IMR-90 (cell line): ENCODE measurements around the gene SPATS2L. TPM values are rescaled to one million over a fixed set of nuclear protein-coding genes. Genes with fewer than 3 reads are reported as not detected.

Source experiments
- ATAC-seq: fragments of 200-7000 bp; cut with Tn5 transposase; 2 replicates; pipeline ENCODE4 v1.9.1; 2020; ENCODE audit warnings: low read depth, mild to moderate bottlenecking, moderate library complexity
- BruUV-seq: library from RNA; stranded (reverse); fragments of 400-500 nt; replicated peaks from 2 replicates; lab custom pipeline; 2021; lab: Mats Ljungman, UMichigan
- CTCF ChIA-PET: fragments of 300-600 bp; formaldehyde crosslinking; extraction: SDS; loops from one replicate; lab custom pipeline; 2021; ENCODE audit warnings: antibody characterized with exemption; lab: Yijun Ruan, JAX
- POLR2A ChIA-PET: fragments of 300-600 bp; sonication (Branson Sonifier 250); formaldehyde crosslinking; loops from one replicate; lab custom pipeline; 2022; ENCODE audit warnings: antibody characterized with exemption; ENCODE audit not compliant: unreplicated experiment; lab: Charles Lee
- DNase-seq: peaks from one replicate; pipeline ENCODE4 v3.0.0; 2013
- H2AFZ ChIP-seq: replicated peaks from 2 replicates; pipeline ENCODE3; 2013; ENCODE audit warnings: low read length, mild to moderate bottlenecking; ENCODE audit not compliant: poor library complexity
- H2AK5ac ChIP-seq: 2 replicates; pipeline ENCODE4 v1.6.1; 2013; ENCODE audit warnings: low read depth, low read length, inconsistent platforms
- H2AK9ac ChIP-seq: replicated peaks from 2 replicates; pipeline ENCODE3; 2013; ENCODE audit warnings: mild to moderate bottlenecking, low read depth, low read length, moderate library complexity; ENCODE audit not compliant: poor library complexity
- H2BK120ac ChIP-seq: 2 replicates; pipeline ENCODE4 v1.6.1; 2013; ENCODE audit warnings: low read depth, low read length, inconsistent platforms
- H2BK15ac ChIP-seq: 3 replicates; pipeline ENCODE4 v1.6.1; 2013; ENCODE audit warnings: low read depth, low read length, inconsistent platforms
- H2BK20ac ChIP-seq: 2 replicates; pipeline ENCODE4 v1.6.1; 2013; ENCODE audit warnings: low read depth, mild to moderate bottlenecking, inconsistent platforms, low read length, moderate library complexity
- H2BK5ac ChIP-seq: 2 replicates; pipeline ENCODE4 v1.6.1; 2013; ENCODE audit warnings: mild to moderate bottlenecking, low read depth, low read length, inconsistent platforms; ENCODE audit not compliant: poor library complexity, severe bottlenecking
- H3K14ac ChIP-seq: replicated peaks from 2 replicates; pipeline ENCODE4 v1.6.1; 2013; ENCODE audit warnings: low read depth, low read length, inconsistent platforms
- H3K18ac ChIP-seq: 2 replicates; pipeline ENCODE4 v1.6.1; 2013; ENCODE audit warnings: low read depth, low read length, control low read depth
- H3K23ac ChIP-seq: 2 replicates; pipeline ENCODE4 v1.6.1; 2013; ENCODE audit warnings: low read depth, low read length, inconsistent platforms
- H3K27ac ChIP-seq: 2 replicates; pipeline ENCODE4 v1.5.1; 2013; ENCODE audit warnings: mild to moderate bottlenecking, control low read depth, low read length; ENCODE audit not compliant: insufficient read depth
- H3K27me3 ChIP-seq: 2 replicates; pipeline ENCODE4 v1.6.1; 2013; ENCODE audit warnings: low read length; ENCODE audit not compliant: control insufficient read depth, insufficient read depth
- H3K36me3 ChIP-seq: 2 replicates; pipeline ENCODE4 v1.6.1; 2013; ENCODE audit warnings: low read length, mixed read lengths; ENCODE audit not compliant: control insufficient read depth, insufficient read depth
- H3K4ac ChIP-seq: 2 replicates; pipeline ENCODE4 v1.6.1; 2013; ENCODE audit warnings: low read depth, low read length, inconsistent platforms
- H3K4me1 ChIP-seq: 2 replicates; pipeline ENCODE4 v1.6.1; 2013; ENCODE audit warnings: low read length, mixed read lengths; ENCODE audit not compliant: control insufficient read depth, insufficient read depth
- H3K4me2 ChIP-seq: 2 replicates; pipeline ENCODE4 v1.6.1; 2013; ENCODE audit warnings: low read depth, mild to moderate bottlenecking, control low read depth, low read length, moderate library complexity
- H3K4me3 ChIP-seq: 2 replicates; pipeline ENCODE4 v1.5.1; 2013; ENCODE audit warnings: low read depth, mild to moderate bottlenecking, control low read depth, low read length, moderate library complexity; ENCODE audit not compliant: insufficient read depth
- H3K56ac ChIP-seq: 2 replicates; pipeline ENCODE4 v1.6.1; 2013; ENCODE audit warnings: low read length, inconsistent platforms; ENCODE audit not compliant: insufficient read depth; ENCODE audit errors: extremely low read depth
- H3K79me1 ChIP-seq, 2 experiments: 2 replicates each; pipeline ENCODE4 v1.6.1; 2013; ENCODE audit warnings: low read length in 2 of 2, inconsistent platforms in 1 of 2, low read depth in 1 of 2
- H3K9ac ChIP-seq: 2 replicates; pipeline ENCODE4 v1.6.1; 2013; ENCODE audit warnings: low read depth, low read length, control low read depth
- H3K9me1 ChIP-seq: 2 replicates; pipeline ENCODE4 v1.6.1; 2013; ENCODE audit warnings: low read length, inconsistent platforms; ENCODE audit not compliant: insufficient read depth
- H3K9me3 ChIP-seq: 2 replicates; pipeline ENCODE4 v1.6.1; 2013; ENCODE audit warnings: low read length; ENCODE audit not compliant: control insufficient read depth, insufficient read depth
- H4K20me1 ChIP-seq: 2 replicates; pipeline ENCODE4 v1.6.1; 2013; ENCODE audit warnings: low read length, inconsistent platforms; ENCODE audit not compliant: insufficient read depth
- H4K5ac ChIP-seq: 2 replicates; pipeline ENCODE4 v1.6.1; 2013; ENCODE audit warnings: mild to moderate bottlenecking, low read depth, low read length, control low read depth
- H4K8ac ChIP-seq, 2 experiments: 2 replicates each; pipeline ENCODE4 v1.6.1; 2013; ENCODE audit warnings: low read depth in 2 of 2, low read length in 2 of 2, control low read depth in 1 of 2, inconsistent platforms in 1 of 2
- H4K91ac ChIP-seq: 2 replicates; pipeline ENCODE4 v1.6.1; 2013; ENCODE audit warnings: low read depth, low read length, inconsistent platforms; ENCODE audit not compliant: insufficient read depth
- BHLHE40 ChIP-seq: fragments of 150-350 bp; IDR thresholded peaks from 2 replicates; pipeline ENCODE4 v1.6.1; 2016; ENCODE audit warnings: mild to moderate bottlenecking, low read depth, low read length
- CEBPB ChIP-seq: IDR thresholded peaks from 2 replicates; pipeline ENCODE4 v1.6.1; 2012; ENCODE audit warnings: low read depth, low read length, improper control_type of control experiment
- CHD1 ChIP-seq: IDR thresholded peaks from 2 replicates; pipeline ENCODE4 v1.6.1; 2012; ENCODE audit warnings: low read depth, low read length, improper control_type of control experiment
- CTCF ChIP-seq: conservative IDR thresholded peaks from 2 replicates; pipeline ENCODE4 v1.5.1; 2012; ENCODE audit warnings: mild to moderate bottlenecking, low read depth, low read length, improper control_type of control experiment
- ELK1 ChIP-seq: fragments of 150-350 bp; IDR thresholded peaks from 2 replicates; pipeline ENCODE4 v1.6.1; 2016; ENCODE audit warnings: low read depth, mild to moderate bottlenecking, low read length, moderate library complexity, borderline replicate concordance
- FOS ChIP-seq: fragments of 150-350 bp; IDR thresholded peaks from 2 replicates; pipeline ENCODE4 v1.6.1; 2016; ENCODE audit warnings: low read depth, low read length
- MAFK ChIP-seq: IDR thresholded peaks from 2 replicates; pipeline ENCODE4 v1.6.1; 2012; ENCODE audit warnings: low read depth, low read length, improper control_type of control experiment
- MAZ ChIP-seq: IDR thresholded peaks from 2 replicates; pipeline ENCODE4 v1.6.1; 2012; ENCODE audit warnings: low read depth, mild to moderate bottlenecking, low read length, improper control_type of control experiment, moderate library complexity, borderline replicate concordance
- MXI1 ChIP-seq: IDR thresholded peaks from 2 replicates; pipeline ENCODE4 v1.6.1; 2012; ENCODE audit warnings: low read depth, mild to moderate bottlenecking, low read length, moderate library complexity, borderline replicate concordance
- NFE2L2 ChIP-seq: fragments of 150-350 bp; IDR thresholded peaks from 2 replicates; pipeline ENCODE4 v1.6.1; 2016; ENCODE audit warnings: low read depth, mild to moderate bottlenecking, low read length
- POLR2A ChIP-seq: IDR thresholded peaks from 2 replicates; pipeline ENCODE4 v1.6.1; 2012; ENCODE audit warnings: mild to moderate bottlenecking, low read depth, low read length
- RAD21 ChIP-seq: IDR thresholded peaks from 2 replicates; pipeline ENCODE4 v1.6.1; 2012; ENCODE audit warnings: low read length, improper control_type of control experiment
- RCOR1 ChIP-seq: IDR thresholded peaks from 2 replicates; pipeline ENCODE4 v1.6.1; 2012; ENCODE audit warnings: mild to moderate bottlenecking, low read length, improper control_type of control experiment; ENCODE audit not compliant: insufficient replicate concordance
- RFX5 ChIP-seq: IDR thresholded peaks from 2 replicates; pipeline ENCODE4 v1.8.0; 2012; ENCODE audit warnings: low read depth, mild to moderate bottlenecking, low read length, moderate library complexity
- SMC3 ChIP-seq: fragments of 150-350 bp; IDR thresholded peaks from 2 replicates; pipeline ENCODE4 v1.6.1; 2016; ENCODE audit warnings: low read depth, mild to moderate bottlenecking, antibody characterized with exemption, low read length, moderate library complexity
- WGBS, 2 experiments: methylation state at CpG; one replicate each; pipeline versions ENCODE4 v1.1.5 to v1.1.7; 2013; ENCODE audit warnings: missing lambda C conversion rate in 2 of 2; ENCODE audit not compliant: insufficient read length in 1 of 2; ENCODE audit errors: extremely low coverage in 2 of 2; 5-methylcytosine and 5-hydroxymethylcytosine counted together
- dilution Hi-C: fragments of 300-500 bp; cut with HindIII; formaldehyde crosslinking; loops from one replicate; pipeline ENCODE4 v1.14.3; 2018; ENCODE audit warnings: low sequenced_read_pairs; ENCODE audit not compliant: unreplicated experiment
- in situ Hi-C: fragments of 300-500 bp; cut with MboI; formaldehyde crosslinking; loops from 3 replicates; pipeline ENCODE4 v1.14.3; 2019; ENCODE audit warnings: low sequenced_read_pairs, inconsistent platforms, mixed read lengths
- intact Hi-C: fragments of 100-400 bp; cut with micrococcal nuclease; formaldehyde crosslinking; loops from 2 replicates; pipeline ENCODE4 v1.10.0; 2022
- polyA plus RNA-seq, 3 experiments: library from polyadenylated mRNA; depleted of rRNA; stranded (reverse); fragments of >200 nt; gene quantifications; 2 replicates each; pipeline ENCODE4 v1.2.3, GENCODE V29; 2012; ENCODE audit warnings: low replicate concordance in 1 of 3
- total RNA-seq: library from RNA; depleted of rRNA; stranded (reverse); fragments of >200 nt; gene quantifications from 2 replicates; pipeline ENCODE4 v1.2.3, GENCODE V29; 2012
- TF ChIP-seq, protein P1 (sequence below): fragments of 150-350 bp; IDR thresholded peaks from 2 replicates; pipeline ENCODE4 v1.6.1; 2017; ENCODE audit warnings: mild to moderate bottlenecking, antibody characterized with exemption, low read length, low read depth

Gene SPATS2L
- total and polyA plus RNA-seq, 2 of the 4 experiments (the other 2 are of a cell fraction) = 118 to 155 TPM

GRCh38 chr2:200475795-200476194 is 169.3 kb downstream of the SPATS2L start:
- ATAC-seq (no peak), DNase-seq (no peak)
- in situ Hi-C loops (loop anchor here (5.0 kb wide), 1 partner anchor 498 kb away; no protein-coding TSS in a partner anchor), intact Hi-C loops (no loop called here), dilution Hi-C loops (no loop called here)
- H3K4me2 ChIP-seq = no peak overlapping the region
- H2BK120ac ChIP-seq = no peak overlapping the region
- WGBS, 2 experiments = no CpG with 5 or more reads among the region's 4 CpGs
- H4K5ac ChIP-seq = no peak overlapping the region
- no peak overlapping the region for H3K14ac ChIP-seq
- peaks cover 13% of the 10 kb centered on the region for H3K4me1 ChIP-seq
- ChIA-PET CTCF (no interaction called here), POLR2A (no interaction called here)
- no peak overlapping the region for H2AK5ac ChIP-seq
- no peak overlapping the region for H3K56ac ChIP-seq
- no peak overlapping the region for H2AK9ac ChIP-seq
- H3K9ac ChIP-seq = no peak overlapping the region
- H4K91ac ChIP-seq = no peak overlapping the region
- no peaks in the 10 kb centered on the region for H3K27me3 ChIP-seq
- TF ChIP-seq RCOR1 (no peak), MAFK (no peak), FOS (no peak), RFX5 (no peak), SMC3 (no peak), ELK1 (no peak), CHD1 (no peak), NFE2L2 (no peak), POLR2A (no peak), MXI1 (no peak), CEBPB (no peak), RAD21 (no peak), BHLHE40 (no peak), CTCF (no peak), MAZ (no peak)
- TF ChIP-seq, protein P1, sequence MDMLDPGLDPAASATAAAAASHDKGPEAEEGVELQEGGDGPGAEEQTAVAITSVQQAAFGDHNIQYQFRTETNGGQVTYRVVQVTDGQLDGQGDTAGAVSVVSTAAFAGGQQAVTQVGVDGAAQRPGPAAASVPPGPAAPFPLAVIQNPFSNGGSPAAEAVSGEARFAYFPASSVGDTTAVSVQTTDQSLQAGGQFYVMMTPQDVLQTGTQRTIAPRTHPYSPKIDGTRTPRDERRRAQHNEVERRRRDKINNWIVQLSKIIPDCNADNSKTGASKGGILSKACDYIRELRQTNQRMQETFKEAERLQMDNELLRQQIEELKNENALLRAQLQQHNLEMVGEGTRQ = no peak
- H3K9me1 ChIP-seq = peaks cover 11% of the 10 kb centered on the region
- H4K20me1 ChIP-seq = no peaks in the 10 kb centered on the region
- peaks cover 56% of the 10 kb centered on the region for H3K36me3 ChIP-seq
- H2AFZ ChIP-seq = no peak overlapping the region
- H2BK15ac ChIP-seq = no peak overlapping the region
- H3K18ac ChIP-seq = no peak overlapping the region
- no peak overlapping the region for H2BK5ac ChIP-seq
- H2BK20ac ChIP-seq = no peak overlapping the region
- H3K79me1 ChIP-seq = peaks cover 9 to 28% of the 10 kb centered on the region in 2 experiments
- H3K9me3 ChIP-seq = no peaks in the 10 kb centered on the region
- H3K4me3 ChIP-seq = no peak overlapping the region
- H3K23ac ChIP-seq = no peak overlapping the region
- no peak overlapping the region for H4K8ac ChIP-seq
- H3K27ac ChIP-seq = no peak overlapping the region
- no peak overlapping the region for H3K4ac ChIP-seq
- BruUV-seq = no TSS peak
